Measurements from ENCODE around the gene TOB1.

The TOB1 gene

DNA sequence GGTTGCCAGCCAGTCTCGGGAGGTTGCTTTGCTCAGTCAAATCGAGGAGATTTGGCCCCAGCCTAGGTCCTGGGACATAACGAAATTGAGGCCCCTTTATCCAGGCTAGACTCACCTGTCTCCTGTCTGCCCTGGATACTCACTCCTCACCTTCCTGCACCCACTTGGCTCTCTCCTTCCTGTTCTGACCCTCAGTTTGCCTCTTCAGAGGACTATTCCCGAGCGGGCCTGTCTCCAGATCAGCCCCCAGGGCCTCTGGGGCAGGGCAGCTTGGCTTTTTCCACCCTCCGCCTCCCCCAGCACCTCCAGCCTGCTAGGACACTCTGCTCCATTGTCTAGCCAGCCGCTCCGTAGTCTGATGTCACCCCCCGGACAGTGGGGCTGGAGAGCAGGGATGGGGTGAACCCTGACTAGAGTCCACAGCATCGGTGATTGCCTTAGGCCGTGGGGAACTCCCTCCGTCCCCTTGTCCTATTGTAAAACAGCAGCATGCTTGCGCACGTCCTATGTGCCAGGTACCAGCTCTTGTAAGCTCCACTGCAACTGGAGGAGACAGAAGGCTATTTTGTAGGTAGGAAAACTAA, 21.9 kb downstream of the TOB1 start:
- TF ChIP-seq, protein P1, sequence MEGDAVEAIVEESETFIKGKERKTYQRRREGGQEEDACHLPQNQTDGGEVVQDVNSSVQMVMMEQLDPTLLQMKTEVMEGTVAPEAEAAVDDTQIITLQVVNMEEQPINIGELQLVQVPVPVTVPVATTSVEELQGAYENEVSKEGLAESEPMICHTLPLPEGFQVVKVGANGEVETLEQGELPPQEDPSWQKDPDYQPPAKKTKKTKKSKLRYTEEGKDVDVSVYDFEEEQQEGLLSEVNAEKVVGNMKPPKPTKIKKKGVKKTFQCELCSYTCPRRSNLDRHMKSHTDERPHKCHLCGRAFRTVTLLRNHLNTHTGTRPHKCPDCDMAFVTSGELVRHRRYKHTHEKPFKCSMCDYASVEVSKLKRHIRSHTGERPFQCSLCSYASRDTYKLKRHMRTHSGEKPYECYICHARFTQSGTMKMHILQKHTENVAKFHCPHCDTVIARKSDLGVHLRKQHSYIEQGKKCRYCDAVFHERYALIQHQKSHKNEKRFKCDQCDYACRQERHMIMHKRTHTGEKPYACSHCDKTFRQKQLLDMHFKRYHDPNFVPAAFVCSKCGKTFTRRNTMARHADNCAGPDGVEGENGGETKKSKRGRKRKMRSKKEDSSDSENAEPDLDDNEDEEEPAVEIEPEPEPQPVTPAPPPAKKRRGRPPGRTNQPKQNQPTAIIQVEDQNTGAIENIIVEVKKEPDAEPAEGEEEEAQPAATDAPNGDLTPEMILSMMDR (conservative IDR thresholded peaks at IDR 0.05; ENCODE audit: low read length), result no peak
- DNase-seq (ENCODE audit: low read depth), result no peak
- no peak overlapping the region for H3K4me3 ChIP-seq (ENCODE audit: low read length)

GRCh38 chr17:50843150-50843905, 22.8 kb downstream of the TOB1 start:
- TF ChIP-seq, protein P1 (conservative IDR thresholded peaks at IDR 0.05; ENCODE audit: low read length), result no peak
- DNase-seq (ENCODE audit: low read depth), result no peak
- no peak overlapping the region for H3K4me3 ChIP-seq (ENCODE audit: low read length)

DNA sequence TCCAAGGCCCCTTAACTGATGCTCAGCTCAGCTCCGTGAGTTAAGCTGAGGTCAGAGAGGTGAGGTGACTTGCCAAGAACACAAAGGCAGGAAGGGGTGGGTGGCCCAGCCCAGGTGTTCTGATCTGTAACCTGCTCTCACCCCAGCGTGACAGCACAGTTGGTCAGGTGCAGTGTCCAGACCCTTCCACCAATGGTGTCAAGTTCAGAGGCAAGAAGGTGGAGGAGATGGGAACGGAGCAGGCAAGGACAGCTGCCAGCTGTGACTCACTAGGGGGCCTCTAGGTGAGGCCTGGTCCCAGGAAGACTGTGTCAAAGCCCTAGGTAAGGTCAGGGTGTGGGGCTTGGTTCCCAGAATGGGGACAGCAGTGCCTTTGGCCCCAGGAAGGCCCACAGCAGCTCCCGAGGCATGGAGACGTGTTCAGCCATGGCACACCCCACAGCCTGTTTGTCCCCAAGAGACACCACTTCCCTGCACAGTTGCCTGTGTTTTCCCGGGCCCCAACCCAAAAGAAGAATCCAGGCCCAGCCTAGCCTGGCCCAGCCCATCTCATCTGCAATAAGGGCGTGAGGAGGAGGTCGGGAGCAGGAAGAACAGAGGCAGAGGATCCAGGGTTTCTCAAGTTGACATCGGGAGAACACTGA, 23.5 kb downstream of the TOB1 start:
- TF ChIP-seq, protein P1 (conservative IDR thresholded peaks at IDR 0.05; ENCODE audit: low read length), result no peak
- no peak for DNase-seq (ENCODE audit: low read depth)
- H3K4me3 ChIP-seq (ENCODE audit: low read length), result no peak overlapping the region

- TF ChIP-seq, protein P1 (conservative IDR thresholded peaks at IDR 0.05; ENCODE audit: low read length), result peak; percentile 89
- H3K4me3 ChIP-seq (ENCODE audit: low read length), result no peak overlapping the region
- DNase-seq (ENCODE audit: low read depth), result peak; percentile 55
These were observed 24.2 kb downstream of the TOB1 start for GRCh38 chr17:50841949-50842354.

- no peak for DNase-seq (ENCODE audit: low read depth)
- TF ChIP-seq, protein P1 (conservative IDR thresholded peaks at IDR 0.05; ENCODE audit: low read length), result no peak
- H3K4me3 ChIP-seq (ENCODE audit: low read length), result no peak overlapping the region
These were observed 24.7 kb downstream of the TOB1 start for GRCh38 chr17:50841277-50841948.

- H3K4me3 ChIP-seq (ENCODE audit: low read length), result no peak overlapping the region
- DNase-seq (ENCODE audit: low read depth), result no peak
- TF ChIP-seq, protein P1 (conservative IDR thresholded peaks at IDR 0.05; ENCODE audit: low read length), result no peak
These were observed 25.8 kb downstream of the TOB1 start for GRCh38 chr17:50840311-50840851.

Measured in AG10803 (cell line).